Activated naive CD4-positive, alpha-beta T cell treated with anti-CD3 and anti-CD28 coated beads, Interleukin-2, amount 50 U/mL, for 72 hours (primary cell): Measurements from ENCODE around the gene ACBD6. TPM values are rescaled to one million over a fixed set of nuclear protein-coding genes. Genes with fewer than 3 reads are reported as not detected.
"Not testable (repeated sequence)": the region's sequence is repeated elsewhere in the genome, so short reads cannot be mapped to it uniquely, and the experiment has no call there.

ENCODE experiments used
- ATAC-seq, 2 donors: fragments of 150-1000 bp; cut with Tn5 transposase; 2 replicates each; pipeline ENCODE4 v1.10.0; 2021; ENCODE audit warnings: mild to moderate bottlenecking in 2 of 2, moderate library complexity in 2 of 2
- DNase-seq, 2 donors: peaks; one replicate each; pipeline ENCODE4 v3.0.0; 2021 to 2022; ENCODE audit warnings: low spot score in 2 of 2
- H3K27ac Mint-ChIP-seq, 2 donors: one replicate each; pipeline ENCODE4 v1.8.0; 2022; ENCODE audit warnings: mild to moderate bottlenecking in 2 of 2, mixed read lengths in 2 of 2
- H3K36me3 Mint-ChIP-seq, 2 donors: one replicate each; pipeline ENCODE4 v1.8.0; 2022; ENCODE audit warnings: mixed read lengths in 2 of 2
- H3K9me3 Mint-ChIP-seq, 2 donors: one replicate each; pipeline ENCODE4 v1.8.0; 2022; ENCODE audit warnings: mixed read lengths in 2 of 2
- total RNA-seq, 2 donors: library from RNA; stranded (reverse); gene quantifications; one replicate each; pipeline ENCODE4 v1.2.3, GENCODE V29; 2022

ACBD6 gene
- total RNA-seq, 2 donors from 2014 or later, result 18.6 to 51.2 TPM

- Mint-ChIP-seq H3K36me3 (peaks cover 23 to 31% of the 10 kb centered on the region in 2 donors), H3K27ac (no peak overlapping the region), H3K9me3 (no peaks in the 10 kb centered on the region)
- ATAC-seq, result no peak
- DNase-seq, result no peak
Observed at GRCh38 chr1:180412583-180412982, 89.8 kb downstream of the ACBD6 start.

- not testable (repeated sequence) for H3K27ac Mint-ChIP-seq, H3K9me3 Mint-ChIP-seq
Observed at GRCh38 chr1:180408128-180408527, 94.2 kb downstream of the ACBD6 start.

GRCh38 chr1:180407051-180407450, 95.3 kb downstream of the ACBD6 start:
- DNase-seq (no peak), ATAC-seq (no peak)
- H3K9me3 Mint-ChIP-seq, result no peaks in the 10 kb centered on the region
- H3K36me3 Mint-ChIP-seq, result peaks cover 17 to 29% of the 10 kb centered on the region in 2 donors
- H3K27ac Mint-ChIP-seq, result no peak overlapping the region

More at GRCh38 chr1:180408128-180408527, 94.2 kb downstream of the ACBD6 start:
- ATAC-seq, DNase-seq: not testable (repeated sequence)
- H3K36me3 Mint-ChIP-seq, result peaks cover 21 to 32% of the 10 kb centered on the region in 2 donors

GRCh38 chr1:180402551-180402950, 99.8 kb downstream of the ACBD6 start:
- ATAC-seq (no peak), DNase-seq (no peak)
- Mint-ChIP-seq H3K36me3 (peaks cover 11 to 12% of the 10 kb centered on the region in 2 donors), H3K27ac (no peak overlapping the region), H3K9me3 (no peaks in the 10 kb centered on the region)

- Mint-ChIP-seq H3K36me3 (peaks cover 11 to 12% of the 10 kb centered on the region in 2 donors), H3K9me3 (no peaks in the 10 kb centered on the region), H3K27ac (no peak overlapping the region)
- DNase-seq (no peak), ATAC-seq (no peak)
Observed at GRCh38 chr1:180402001-180402400, 100.4 kb downstream of the ACBD6 start.

- ATAC-seq (no peak), DNase-seq (no peak)
- Mint-ChIP-seq H3K9me3 (peaks cover 8 to 20% of the 10 kb centered on the region in 2 donors), H3K27ac (no peak overlapping the region), H3K36me3 (peaks cover 28 to 50% of the 10 kb centered on the region in 2 donors)
Observed at GRCh38 chr1:180397175-180397574, 105.2 kb downstream of the ACBD6 start.

GRCh38 chr1:180392427-180393145, 109.8 kb downstream of the ACBD6 start:
- DNase-seq (no peak), ATAC-seq (no peak)
- Mint-ChIP-seq H3K9me3 (peaks cover 8 to 20% of the 10 kb centered on the region in 2 donors), H3K36me3 (peaks cover 41 to 67% of the 10 kb centered on the region in 2 donors), H3K27ac (no peak overlapping the region)

- ATAC-seq, result no peak
- no peak for DNase-seq
- Mint-ChIP-seq H3K9me3 (peaks cover 11 to 20% of the 10 kb centered on the region in 2 donors), H3K36me3 (peaks cover 45 to 63% of the 10 kb centered on the region in 2 donors), H3K27ac (no peak overlapping the region)
Observed at GRCh38 chr1:180392020-180392419, 110.4 kb downstream of the ACBD6 start.

- Mint-ChIP-seq H3K27ac (no peak overlapping the region), H3K9me3 (peaks cover 19 to 36% of the 10 kb centered on the region in 2 donors), H3K36me3 (peaks cover 42 to 62% of the 10 kb centered on the region in 2 donors)
- DNase-seq, result no peak
- peak in 1 of 2 donors; percentile 40 for ATAC-seq
Observed at GRCh38 chr1:180387413-180387812, 115.0 kb downstream of the ACBD6 start.

- ATAC-seq (peak in 1 of 2 donors; percentile 76), DNase-seq (no peak)
- Mint-ChIP-seq H3K27ac (peak overlapping the region in 1 of 2 donors; percentile 51), H3K9me3 (peaks cover 25 to 41% of the 10 kb centered on the region in 2 donors), H3K36me3 (peaks cover 48 to 65% of the 10 kb centered on the region in 2 donors)
Observed at GRCh38 chr1:180386745-180387367, 115.5 kb downstream of the ACBD6 start.

GRCh38 chr1:180385144-180385543, 117.2 kb downstream of the ACBD6 start:
- Mint-ChIP-seq H3K9me3 (peaks cover 26 to 51% of the 10 kb centered on the region in 2 donors), H3K27ac (no peak overlapping the region), H3K36me3 (peaks cover 40 to 64% of the 10 kb centered on the region in 2 donors)
- no peak for ATAC-seq
- no peak for DNase-seq

- H3K36me3 Mint-ChIP-seq, result peaks cover 44 to 71% of the 10 kb centered on the region in 2 donors
- H3K27ac Mint-ChIP-seq, result no peak overlapping the region
- H3K9me3 Mint-ChIP-seq, result peaks cover 33 to 58% of the 10 kb centered on the region in 2 donors
- no peak for ATAC-seq
- no peak for DNase-seq
Observed at GRCh38 chr1:180384286-180385005, 117.9 kb downstream of the ACBD6 start.

- DNase-seq (no peak), ATAC-seq (no peak)
- Mint-ChIP-seq H3K27ac (no peak overlapping the region), H3K36me3 (peaks cover 51 to 80% of the 10 kb centered on the region in 2 donors), H3K9me3 (peaks cover 34 to 65% of the 10 kb centered on the region in 2 donors)
Observed at GRCh38 chr1:180382326-180383115, 119.9 kb downstream of the ACBD6 start.

- DNase-seq (no peak), ATAC-seq (no peak)
- peaks cover 52 to 79% of the 10 kb centered on the region in 2 donors for H3K36me3 Mint-ChIP-seq
- peak overlapping the region in 1 of 2 donors; percentile 37 for H3K27ac Mint-ChIP-seq
- peaks cover 34 to 65% of the 10 kb centered on the region in 2 donors for H3K9me3 Mint-ChIP-seq
Observed at GRCh38 chr1:180381184-180381580, 121.2 kb downstream of the ACBD6 start.

- H3K36me3 Mint-ChIP-seq, result peaks cover 53 to 77% of the 10 kb centered on the region in 2 donors
- ATAC-seq, result peak in 1 of 2 donors; percentile 99
- H3K27ac Mint-ChIP-seq, result peak overlapping the region in 1 of 2 donors; percentile 46
- H3K9me3 Mint-ChIP-seq, result peaks cover 35 to 64% of the 10 kb centered on the region in 2 donors
- DNase-seq, result no peak
Observed at GRCh38 chr1:180380259-180381183, 121.9 kb downstream of the ACBD6 start.
